ENCODE data around the gene HINT2. TPM values are rescaled to one million over a fixed set of nuclear protein-coding genes. Genes with fewer than 3 reads are reported as not detected.

HINT2 gene
- total RNA-seq, 2 donors from 2014 or later, result 31.3 to 35.0 TPM

Other genes with a start within 250 kb of the HINT2 start
- 10 to 100 TPM; 16.5 to 28.0 TPM for gene TESK1, start 209.8 kb downstream of the HINT2 start, total RNA-seq
- 1 to 10 TPM in 1 of 2 donors, under 1 TPM in 1; 0.79 to 1.3 TPM for gene CD72, start 196.6 kb downstream of the HINT2 start, total RNA-seq
- gene SIT1, start 164.1 kb downstream of the HINT2 start, total RNA-seq, result under 1 TPM in 1 of 2 donors, not detected in 1; 0.55 TPM
- gene RMRP, start 157.0 kb downstream of the HINT2 start, total RNA-seq, result 100 to 1,000 TPM in 1 of 2 donors, not detected in 1; 431 TPM
- 10 to 100 TPM; 38.5 to 64.3 TPM for gene CCDC107, start 156.8 kb downstream of the HINT2 start, total RNA-seq
- gene ARHGEF39, start 149.8 kb downstream of the HINT2 start, total RNA-seq, result under 1 TPM in 1 of 2 donors, not detected in 1; 0.44 TPM
- gene CA9, start 141.1 kb downstream of the HINT2 start, total RNA-seq, result 1 to 10 TPM; 5.5 to 5.9 TPM
- gene TPM2, start 125.1 kb downstream of the HINT2 start, total RNA-seq, result 100 to 1,000 TPM; 599 to 915 TPM
- 100 to 1,000 TPM; 273 to 370 TPM for gene TLN1, start 82.8 kb downstream of the HINT2 start, total RNA-seq
- gene CREB3, start 82.4 kb downstream of the HINT2 start, total RNA-seq, result 10 to 100 TPM; 34.6 to 48.5 TPM
- 10 to 100 TPM; 64.1 to 76.3 TPM for gene GBA2, start 65.8 kb downstream of the HINT2 start, total RNA-seq
- gene RGP1, start 65.8 kb downstream of the HINT2 start, total RNA-seq, result 10 to 100 TPM; 21.3 to 25.7 TPM
- gene MSMP, start 60.8 kb downstream of the HINT2 start, total RNA-seq, result not detected
- 10 to 100 TPM; 17.7 to 27.2 TPM for gene NPR2, start 23.5 kb downstream of the HINT2 start, total RNA-seq
- 1 to 10 TPM; 1.6 to 4.1 TPM for gene SPAG8, start 2.8 kb downstream of the HINT2 start, total RNA-seq
- gene FAM221B, start 13.7 kb upstream of the HINT2 start, total RNA-seq, result not detected
- 10 to 100 TPM; 10.3 TPM for gene TMEM8B, start 14.2 kb upstream of the HINT2 start, total RNA-seq
- not detected for gene OR13J1, start 55.4 kb upstream of the HINT2 start, total RNA-seq
- 10 to 100 TPM in 1 of 2 donors, 1 to 10 TPM in 1; 4.9 to 12.5 TPM for gene HRCT1, start 91.2 kb upstream of the HINT2 start, total RNA-seq
- gene SPAAR, start 94.4 kb upstream of the HINT2 start, total RNA-seq, result 1 to 10 TPM; 3.8 to 6.3 TPM
- not detected for gene OR2S2, start 143.1 kb upstream of the HINT2 start, total RNA-seq
- 1 to 10 TPM; 7.6 to 8.9 TPM for gene RECK, start 221.9 kb upstream of the HINT2 start, total RNA-seq